ENCODE results near the gene PAXX. TPM values are rescaled to one million over a fixed set of nuclear protein-coding genes. Genes with fewer than 3 reads are reported as not detected.
A peak's percentile ranks its signal among the peaks of the same experiment; 100 is the strongest.

PAXX gene
- total and polyA plus RNA-seq, 9 of the 15 experiments (the other 6 are each of a cell fraction or from before 2014, with no cell fraction given) = 1.2 to 175 (median 38.5) TPM

DNA sequence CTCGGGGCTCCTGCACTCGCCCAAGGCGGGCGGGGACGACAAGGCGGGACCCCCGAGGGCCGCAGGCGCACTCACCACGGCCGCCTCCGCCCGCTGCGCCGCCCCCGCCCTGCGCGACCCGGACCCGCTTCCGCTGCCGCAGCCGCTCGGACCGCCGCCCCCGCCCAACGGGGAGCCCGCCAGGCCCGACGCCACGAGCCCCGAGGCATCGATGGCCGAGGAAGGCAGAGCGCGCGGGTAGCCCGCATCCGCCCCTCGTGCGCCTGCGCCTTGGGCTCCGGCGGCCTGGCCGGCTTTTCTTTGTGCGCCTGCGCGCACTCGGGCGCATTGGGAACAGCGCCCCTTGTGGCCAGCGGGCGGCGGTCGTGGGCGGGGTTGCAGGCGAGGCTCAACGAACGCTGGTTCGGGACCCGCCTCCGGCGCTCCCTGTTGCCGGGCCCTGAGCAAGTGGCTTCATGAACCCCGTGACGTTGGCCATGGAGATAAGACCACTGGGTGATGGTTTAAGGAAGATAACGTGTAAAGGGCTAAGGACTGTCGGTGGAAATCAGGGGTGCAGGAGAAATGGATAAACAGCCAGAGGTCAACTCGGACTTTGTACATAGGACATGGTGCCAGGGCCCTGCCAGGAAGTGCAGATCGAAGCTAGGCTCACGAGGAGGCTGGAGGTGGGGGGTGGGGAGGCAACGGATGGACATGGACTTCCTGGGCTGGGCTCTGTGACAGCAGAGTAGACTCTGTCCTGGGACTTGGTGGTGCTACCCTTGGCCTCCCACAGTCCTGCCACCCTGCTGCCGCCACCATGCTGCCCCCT is 47.5 kb upstream of the PAXX start, which contains the start of the genes C8G and FBXW5 (continued):
- TF ChIP-seq POLR2A (conservative IDR thresholded peaks at IDR 0.05) = 0 out of 2 replicates have a peak, but pooled peaks have one; percentile 34
- no peak for TF ChIP-seq SREBF2 (CRISPR knock-in tag; IDR thresholded peaks at IDR 0.05)
- peak; percentile 81 for TF ChIP-seq BCOR (IDR thresholded peaks at IDR 0.05)
- TF ChIP-seq CBX8 (IDR thresholded peaks at IDR 0.05; ENCODE audit: borderline replicate concordance, extremely low read depth, low read depth, low read length, poor library complexity, severe bottlenecking) = no peak
- TF ChIP-seq XRCC3 (IDR thresholded peaks at IDR 0.05) = no peak
- TF ChIP-seq TEAD4 (IDR thresholded peaks at IDR 0.05; ENCODE audit: low read length) = peak; percentile 49; the same call in 1 of the 2 replicates
- no peak for TF ChIP-seq TEAD4 (CRISPR knock-in tag; IDR thresholded peaks at IDR 0.05; ENCODE audit: borderline replicate concordance)
- TF ChIP-seq MBD2 (IDR thresholded peaks at IDR 0.05; ENCODE audit: borderline replicate concordance, low read depth) = 0 out of 2 replicates have a peak, but pooled peaks have one; percentile 33
- TF ChIP-seq MAFK (IDR thresholded peaks at IDR 0.05; ENCODE audit: low read length) = no peak
- TF ChIP-seq ZNF584 (CRISPR knock-in tag; IDR thresholded peaks at IDR 0.05; ENCODE audit: low read depth) = no peak
- TF ChIP-seq MTA3 (IDR thresholded peaks at IDR 0.05; ENCODE audit: borderline replicate concordance) = peak; percentile 82
- no peak for TF ChIP-seq ARID3A (IDR thresholded peaks at IDR 0.05; ENCODE audit: borderline replicate concordance, low read depth, low read length)
- no peak for TF ChIP-seq ZNF41 (CRISPR knock-in tag; conservative IDR thresholded peaks at IDR 0.05)
- no peak for TF ChIP-seq KHSRP (IDR thresholded peaks at IDR 0.05)
- TF ChIP-seq, protein P1, sequence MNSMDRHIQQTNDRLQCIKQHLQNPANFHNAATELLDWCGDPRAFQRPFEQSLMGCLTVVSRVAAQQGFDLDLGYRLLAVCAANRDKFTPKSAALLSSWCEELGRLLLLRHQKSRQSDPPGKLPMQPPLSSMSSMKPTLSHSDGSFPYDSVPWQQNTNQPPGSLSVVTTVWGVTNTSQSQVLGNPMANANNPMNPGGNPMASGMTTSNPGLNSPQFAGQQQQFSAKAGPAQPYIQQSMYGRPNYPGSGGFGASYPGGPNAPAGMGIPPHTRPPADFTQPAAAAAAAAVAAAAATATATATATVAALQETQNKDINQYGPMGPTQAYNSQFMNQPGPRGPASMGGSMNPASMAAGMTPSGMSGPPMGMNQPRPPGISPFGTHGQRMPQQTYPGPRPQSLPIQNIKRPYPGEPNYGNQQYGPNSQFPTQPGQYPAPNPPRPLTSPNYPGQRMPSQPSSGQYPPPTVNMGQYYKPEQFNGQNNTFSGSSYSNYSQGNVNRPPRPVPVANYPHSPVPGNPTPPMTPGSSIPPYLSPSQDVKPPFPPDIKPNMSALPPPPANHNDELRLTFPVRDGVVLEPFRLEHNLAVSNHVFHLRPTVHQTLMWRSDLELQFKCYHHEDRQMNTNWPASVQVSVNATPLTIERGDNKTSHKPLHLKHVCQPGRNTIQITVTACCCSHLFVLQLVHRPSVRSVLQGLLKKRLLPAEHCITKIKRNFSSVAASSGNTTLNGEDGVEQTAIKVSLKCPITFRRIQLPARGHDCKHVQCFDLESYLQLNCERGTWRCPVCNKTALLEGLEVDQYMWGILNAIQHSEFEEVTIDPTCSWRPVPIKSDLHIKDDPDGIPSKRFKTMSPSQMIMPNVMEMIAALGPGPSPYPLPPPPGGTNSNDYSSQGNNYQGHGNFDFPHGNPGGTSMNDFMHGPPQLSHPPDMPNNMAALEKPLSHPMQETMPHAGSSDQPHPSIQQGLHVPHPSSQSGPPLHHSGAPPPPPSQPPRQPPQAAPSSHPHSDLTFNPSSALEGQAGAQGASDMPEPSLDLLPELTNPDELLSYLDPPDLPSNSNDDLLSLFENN (IDR thresholded peaks at IDR 0.05; ENCODE audit: low read depth in 2 of 2, low read length in 2 of 2) = peak in 1 of 2 experiments; percentile 96; a peak in 3 of 4 replicates
- peak; percentile 61; the same call in 1 of the 2 replicates for TF ChIP-seq HBP1 (CRISPR knock-in tag; IDR thresholded peaks at IDR 0.05)
- TF ChIP-seq IFI16 (CRISPR knock-in tag; IDR thresholded peaks at IDR 0.05) = no peak

All from K562 (cell line).